Peyer's patch (tissue), 4 donors: Measurements from ENCODE around the gene COTL1.

Experiments used
- CTCF ChIP-seq, 6 experiments: fragments of 450-650 bp in 4 of 6; fragments of 200-600 bp in 2 of 6; sonication (generic) in 1 of 6; IDR thresholded peaks; one replicate each; pipeline ENCODE4 v1.5.1; 2017 to 2019; ENCODE audit warnings: antibody characterized with exemption in 6 of 6, mild to moderate bottlenecking in 3 of 6, moderate library complexity in 1 of 6
- POLR2A ChIP-seq, 2 donors: fragments of 450-650 bp; IDR thresholded peaks; one replicate each; pipeline ENCODE4 v1.5.1; 2017; ENCODE audit warnings: antibody characterized with exemption in 2 of 2, mild to moderate bottlenecking in 2 of 2, moderate library complexity in 2 of 2

GRCh38 chr16:84617041-84617790 is 662 bp downstream of the COTL1 start:
- TF ChIP-seq CTCF (IDR thresholded peaks at IDR 0.05) (no peak), POLR2A (IDR thresholded peaks at IDR 0.05) (no peak)
